OCI-LY3 (cell line): ENCODE results near the gene UBE2L6.

ENCODE experiments used
- H2AFZ ChIP-seq: fragments of 200-600, 300-600 bp; shearing (Covaris generic); 2 replicates; pipeline ENCODE4 v1.6.0; 2014; ENCODE audit warnings: antibody characterized with exemption, low read depth, low read length
- H3K27ac ChIP-seq: fragments of 200-600, 300-600 bp; sonication (generic); 2 replicates; pipeline ENCODE4 v1.5.1; 2014; ENCODE audit warnings: mild to moderate bottlenecking, low read length, moderate library complexity, mixed read lengths
- H3K27me3 ChIP-seq: fragments of 200-600, 300-600 bp; sonication (generic); 2 replicates; pipeline ENCODE4 v1.6.1; 2014; ENCODE audit warnings: low read depth, low read length, mixed read lengths
- H3K36me3 ChIP-seq: fragments of 200-600, 300-600 bp; sonication (generic); replicated peaks from 2 replicates; pipeline ENCODE3; 2014; ENCODE audit warnings: low read depth, low read length, mixed read lengths
- H3K4me1 ChIP-seq: fragments of 300-600, 200-600 bp; sonication (generic); 2 replicates; pipeline ENCODE4 v1.6.1; 2014; ENCODE audit warnings: low read length, mixed read lengths
- H3K4me2 ChIP-seq: fragments of 200-600, 300-600 bp; sonication (generic); 2 replicates; pipeline ENCODE4 v1.6.1; 2014; ENCODE audit warnings: low read length, mixed read lengths
- H3K4me3 ChIP-seq: fragments of 300-600, 200-600 bp; sonication (generic); 2 replicates; pipeline ENCODE4 v1.5.1; 2014; ENCODE audit warnings: antibody characterized with exemption, mild to moderate bottlenecking, low read length, moderate library complexity
- H3K79me2 ChIP-seq: fragments of 300-600, 200-600 bp; shearing (Covaris generic); 2 replicates; pipeline ENCODE4 v1.6.1; 2014; ENCODE audit warnings: mild to moderate bottlenecking, low read length, mixed read lengths
- H3K9ac ChIP-seq: fragments of 300-600, 200-600 bp; shearing (Covaris generic); 2 replicates; pipeline ENCODE4 v1.6.0; 2014; ENCODE audit warnings: mild to moderate bottlenecking, low read length, moderate library complexity
- H3K9me3 ChIP-seq: fragments of 200-600, 300-600 bp; shearing (Covaris generic); 2 replicates; pipeline ENCODE4 v1.6.1; 2014; ENCODE audit warnings: low read length, mixed read lengths; ENCODE audit not compliant: insufficient read depth
- H4K20me1 ChIP-seq: fragments of 200-600, 300-600 bp; sonication (generic); 2 replicates; pipeline ENCODE4 v1.6.1; 2016; ENCODE audit warnings: low read length, mixed read lengths; ENCODE audit not compliant: insufficient read depth
- CTCF ChIP-seq: fragments of 200-600, 300-600 bp; sonication (generic); IDR thresholded peaks from 2 replicates; pipeline ENCODE4 v1.5.1; 2014; ENCODE audit warnings: antibody characterized with exemption, low read length, low read depth
- EZH2phosphoT487 ChIP-seq: fragments of 200-600 bp; shearing (Covaris generic); IDR thresholded peaks from 2 replicates; pipeline ENCODE4 v1.6.1; 2018; ENCODE audit warnings: antibody characterized with exemption, mixed run types, low read depth

Gene UBE2L6

GRCh38 chr11:57508341-57509170 is 58.9 kb downstream of the UBE2L6 start:
- TF ChIP-seq EZH2phosphoT487 (no peak), CTCF (no peak)
- Histone ChIP-seq H3K27ac (no peak overlapping the region), H2AFZ (no peak overlapping the region), H4K20me1 (peaks cover 12% of the 10 kb centered on the region), H3K36me3 (peaks cover 41% of the 10 kb centered on the region), H3K4me1 (peaks cover 6% of the 10 kb centered on the region), H3K4me2 (no peak overlapping the region), H3K9ac (no peak overlapping the region), H3K79me2 (peaks cover 77% of the 10 kb centered on the region), H3K27me3 (no peaks in the 10 kb centered on the region), H3K9me3 (no peaks in the 10 kb centered on the region), H3K4me3 (no peak overlapping the region)

- Histone ChIP-seq H3K4me1 (no peaks in the 10 kb centered on the region), H2AFZ (no peak overlapping the region), H3K27ac (no peak overlapping the region), H3K4me2 (no peak overlapping the region), H3K79me2 (peaks cover 74% of the 10 kb centered on the region), H3K4me3 (no peak overlapping the region), H3K9me3 (no peaks in the 10 kb centered on the region), H3K27me3 (no peaks in the 10 kb centered on the region), H3K36me3 (peaks cover 40% of the 10 kb centered on the region), H3K9ac (no peak overlapping the region), H4K20me1 (peaks cover 11% of the 10 kb centered on the region)
- TF ChIP-seq EZH2phosphoT487 (no peak), CTCF (no peak)
Observed at GRCh38 chr11:57506522-57506921, 61.0 kb downstream of the UBE2L6 start.

GRCh38 chr11:57504511-57504910 is 63.0 kb downstream of the UBE2L6 start:
- Histone ChIP-seq H2AFZ (no peak overlapping the region), H3K4me3 (no peak overlapping the region), H3K36me3 (peaks cover 56% of the 10 kb centered on the region), H3K79me2 (peaks cover 71% of the 10 kb centered on the region), H3K27ac (no peak overlapping the region), H3K4me1 (no peaks in the 10 kb centered on the region), H3K9ac (no peak overlapping the region), H3K27me3 (no peaks in the 10 kb centered on the region), H3K9me3 (no peaks in the 10 kb centered on the region), H4K20me1 (peaks cover 23% of the 10 kb centered on the region), H3K4me2 (no peak overlapping the region)
- TF ChIP-seq EZH2phosphoT487 = no peak
- no peak for TF ChIP-seq CTCF

GRCh38 chr11:57502870-57503269 is 64.6 kb downstream of the UBE2L6 start:
- TF ChIP-seq CTCF (no peak), EZH2phosphoT487 (no peak)
- H3K9ac ChIP-seq = no peak overlapping the region
- peaks cover 23% of the 10 kb centered on the region for H4K20me1 ChIP-seq
- peaks cover 59% of the 10 kb centered on the region for H3K79me2 ChIP-seq
- peaks cover 59% of the 10 kb centered on the region for H3K36me3 ChIP-seq
- H3K27ac ChIP-seq = no peak overlapping the region
- no peaks in the 10 kb centered on the region for H3K27me3 ChIP-seq
- no peak overlapping the region for H2AFZ ChIP-seq
- H3K4me1 ChIP-seq = no peaks in the 10 kb centered on the region
- no peak overlapping the region for H3K4me2 ChIP-seq
- no peak overlapping the region for H3K4me3 ChIP-seq
- H3K9me3 ChIP-seq = no peaks in the 10 kb centered on the region
